HG03378 (cell line): ENCODE results near the gene KRTAP2-3.
"Not testable (repeated sequence)": the region's sequence is repeated elsewhere in the genome, so short reads cannot be mapped to it uniquely, and the experiment has no call there.

Source experiments
- ATAC-seq: cut with Tn5 transposase; IDR thresholded peaks from one replicate; pipeline ENCODE4 v1.9.1; 2021; ENCODE audit warnings: mild to moderate bottlenecking, moderate library complexity; ENCODE audit not compliant: unreplicated experiment

The KRTAP2-3 gene

DNA sequence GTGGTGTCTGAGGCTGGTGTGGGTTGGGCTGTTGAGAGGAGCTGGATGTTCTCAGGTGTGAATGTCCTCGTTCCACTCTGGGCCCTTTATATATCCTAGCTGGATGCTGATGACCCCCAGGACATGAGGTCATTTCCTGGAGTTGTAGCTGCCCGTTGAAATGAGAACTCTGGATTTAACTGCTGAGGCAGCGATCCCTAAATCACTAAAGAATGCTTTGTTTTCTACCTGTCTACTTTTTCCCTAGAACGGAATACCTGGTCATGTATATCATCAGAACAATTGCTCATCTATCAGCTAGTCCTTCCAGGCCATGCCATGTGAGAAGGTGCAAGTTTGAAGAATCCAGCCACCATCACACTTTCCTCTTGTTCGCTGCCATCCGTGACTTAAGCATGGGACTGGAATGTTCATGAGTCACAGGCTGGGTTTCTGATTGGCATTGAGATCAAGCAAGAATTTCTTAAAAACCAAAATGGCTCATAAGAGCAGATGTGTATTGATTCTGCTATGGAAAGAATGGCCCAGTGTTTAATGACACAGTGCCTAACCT is at the start of gene KRTAP2-3:
KRTAP2-3 (minus strand) TSS at position 63 of the 553 bp plus-strand sequence. CDS start 64 bp downstream, outside the sequence.
- no peak for ATAC-seq

DNA sequence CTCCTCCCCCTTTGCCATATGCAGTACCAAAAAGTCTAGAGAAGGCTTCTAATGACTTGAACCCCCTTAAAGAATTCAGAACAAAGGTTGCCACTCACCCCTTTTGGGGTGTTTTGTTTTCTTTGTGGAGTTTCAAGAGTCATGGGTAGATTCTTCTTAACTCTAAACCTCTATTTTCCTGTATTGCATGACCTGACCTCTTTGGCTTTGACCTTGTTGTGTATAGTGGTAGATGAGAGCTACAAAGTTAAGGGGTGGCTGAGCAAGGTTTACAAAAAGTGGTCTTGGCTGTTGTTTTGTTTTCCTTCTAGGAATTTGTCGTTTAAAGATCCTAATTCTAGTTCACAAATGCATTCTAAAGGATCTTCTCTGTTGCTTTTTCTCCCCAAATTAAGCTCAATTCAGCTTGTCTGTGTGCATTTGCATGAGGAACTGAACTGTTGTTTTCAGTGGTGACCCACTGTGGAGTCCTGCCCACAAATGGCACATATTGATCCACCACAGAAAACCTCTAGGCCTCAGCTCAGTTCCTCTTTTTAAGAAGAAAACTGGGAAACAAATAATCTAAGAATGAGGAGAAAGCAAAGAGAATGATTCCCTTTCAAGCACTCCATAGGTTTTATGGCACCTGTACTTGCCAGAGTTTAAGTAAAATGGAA is 48.9 kb upstream of the KRTAP2-3 start:
- not testable (repeated sequence) for ATAC-seq

- no peak for ATAC-seq
These were observed 48.1 kb upstream of the KRTAP2-3 start for GRCh38 chr17:41107941-41108450.

DNA sequence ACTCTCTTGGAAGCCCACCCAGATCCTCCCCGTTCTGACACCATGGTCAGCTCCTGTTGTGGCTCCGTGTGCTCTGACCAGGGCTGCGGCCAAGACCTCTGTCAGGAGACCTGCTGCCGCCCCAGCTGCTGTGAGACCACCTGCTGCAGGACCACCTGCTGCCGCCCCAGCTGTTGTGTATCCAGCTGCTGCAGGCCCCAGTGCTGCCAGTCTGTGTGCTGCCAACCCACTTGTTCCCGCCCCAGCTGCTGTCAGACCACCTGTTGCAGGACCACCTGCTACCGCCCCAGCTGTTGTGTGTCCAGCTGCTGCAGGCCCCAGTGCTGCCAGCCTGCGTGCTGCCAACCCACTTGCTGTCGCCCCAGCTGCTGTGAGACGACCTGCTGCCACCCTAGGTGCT is 45.4 kb upstream of the KRTAP2-3 start, which contains the start of gene KRTAP4-9:
KRTAP4-9 (plus strand) TSS at position 43 of the 400 bp plus-strand sequence; CDS start at position 43, 0 bp downstream.
- not testable (repeated sequence) for ATAC-seq

DNA sequence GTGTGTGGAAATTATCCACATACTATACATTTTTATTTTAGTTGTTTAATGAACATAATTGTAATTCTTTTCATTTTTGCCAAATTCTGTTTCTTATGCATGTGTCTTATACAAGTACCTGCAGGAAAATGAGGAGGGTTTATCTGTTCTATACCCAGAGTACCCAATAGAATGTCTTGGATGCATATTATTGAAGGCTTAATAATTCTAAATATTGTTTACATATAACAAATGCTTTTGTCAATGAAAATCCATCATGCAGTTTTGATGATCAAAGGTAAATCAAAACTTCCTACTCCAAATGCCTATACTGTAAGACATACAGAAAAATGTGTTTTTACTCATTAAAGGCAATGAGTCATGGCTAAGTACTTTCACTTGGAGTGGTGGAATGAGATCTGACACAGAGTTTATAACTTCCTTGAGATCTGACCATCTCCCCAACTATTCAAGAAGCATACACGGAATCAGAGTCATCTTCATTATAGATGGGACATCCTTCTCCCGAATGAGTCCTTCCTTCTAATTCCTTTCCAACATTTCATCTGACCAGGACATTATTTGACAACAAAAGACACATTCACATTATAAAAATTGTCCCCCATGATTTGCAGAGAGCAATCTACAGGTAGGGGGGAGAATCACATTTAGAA is 44.6 kb upstream of the KRTAP2-3 start:
- ATAC-seq: not testable (repeated sequence)

DNA sequence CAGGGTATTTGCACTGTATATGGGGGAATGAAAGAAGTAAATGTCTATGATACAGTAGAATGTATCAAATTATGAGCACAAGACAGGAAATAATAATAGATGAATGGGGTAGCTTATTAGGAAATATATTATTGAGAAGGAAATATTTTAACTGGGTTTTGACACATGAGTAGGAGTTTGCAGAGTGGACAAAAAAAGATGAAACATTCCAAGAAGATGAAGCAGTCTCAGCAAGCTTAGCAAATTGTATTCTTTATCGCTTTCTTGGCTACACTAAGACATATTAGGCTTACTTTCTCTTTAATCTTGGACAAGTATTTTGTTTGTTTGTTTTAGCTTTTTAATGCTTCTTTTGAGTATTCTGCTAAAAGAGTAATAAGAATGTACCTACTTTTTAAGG is 44.0 kb upstream of the KRTAP2-3 start:
- ATAC-seq: no peak

DNA sequence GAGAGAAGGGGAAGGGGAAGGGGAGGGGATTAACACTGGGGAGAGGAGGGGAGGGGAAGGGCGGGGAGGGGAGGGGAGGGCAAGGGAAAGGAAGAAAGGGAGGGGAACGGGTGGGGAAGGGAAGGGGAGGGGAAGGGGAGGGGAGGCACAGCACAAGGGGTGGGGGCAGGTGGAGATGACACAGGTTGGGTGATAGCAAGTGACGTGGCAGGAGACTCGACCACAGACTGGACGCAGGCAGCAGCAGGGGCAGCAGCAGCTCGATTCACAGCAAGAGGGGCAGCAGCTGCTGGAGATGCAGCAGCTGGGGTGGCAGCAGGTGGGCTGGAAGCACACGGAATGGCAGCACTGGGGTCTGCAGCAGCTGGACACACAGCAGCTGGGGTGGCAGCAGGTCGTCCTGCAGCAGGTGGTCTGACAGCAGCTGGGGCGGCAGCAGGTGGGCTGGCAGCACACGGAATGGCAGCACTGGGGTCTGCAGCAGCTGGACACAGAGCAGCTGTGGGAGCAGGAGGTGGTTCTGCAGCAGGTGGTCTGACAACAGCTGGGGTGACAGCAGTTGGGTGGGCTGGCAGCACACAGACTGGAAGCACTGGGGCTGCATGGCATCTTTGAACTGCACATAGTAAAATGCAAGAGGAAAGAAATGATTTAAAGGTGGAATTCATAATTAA is 41.8 kb upstream of the KRTAP2-3 start, which contains the start of gene KRTAP4-16:
KRTAP4-16 (minus strand) TSS at position 624 of the 674 bp plus-strand sequence; CDS start at position 624, 0 bp downstream.
- no peak for ATAC-seq

GRCh38 chr17:41099682-41100480 is 40.0 kb upstream of the KRTAP2-3 start:
- not testable (repeated sequence) for ATAC-seq

GRCh38 chr17:41098481-41098880 is 38.6 kb upstream of the KRTAP2-3 start:
- no peak for ATAC-seq

- no peak for ATAC-seq
These were observed 38.1 kb upstream of the KRTAP2-3 start, which contains the start of gene KRTAP4-8 for GRCh38 chr17:41098042-41098441. Gene KRTAP4-8, minus strand, starts transcription at chr17:41098142. Its CDS starts 58 bp downstream, at chr17:41098084.

DNA sequence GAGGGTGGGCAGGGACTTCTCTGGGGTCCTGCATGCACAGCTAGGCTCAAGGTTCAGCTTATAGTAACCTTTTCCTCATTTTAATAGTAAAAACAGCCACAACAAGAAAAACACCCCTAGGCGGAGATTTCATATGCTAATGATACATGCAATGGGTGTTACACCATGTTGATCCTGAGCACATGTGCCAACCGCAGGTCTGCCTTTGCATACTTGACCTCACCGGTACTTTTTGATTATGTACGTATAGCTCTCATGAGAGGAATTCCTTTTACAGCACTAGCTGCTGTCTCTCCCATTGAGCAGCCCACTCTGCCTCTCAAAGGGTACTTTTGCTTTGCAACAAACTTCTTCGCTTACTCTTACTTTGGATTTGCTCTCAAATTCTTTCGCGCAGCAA is 36.1 kb upstream of the KRTAP2-3 start:
- ATAC-seq: no peak

DNA sequence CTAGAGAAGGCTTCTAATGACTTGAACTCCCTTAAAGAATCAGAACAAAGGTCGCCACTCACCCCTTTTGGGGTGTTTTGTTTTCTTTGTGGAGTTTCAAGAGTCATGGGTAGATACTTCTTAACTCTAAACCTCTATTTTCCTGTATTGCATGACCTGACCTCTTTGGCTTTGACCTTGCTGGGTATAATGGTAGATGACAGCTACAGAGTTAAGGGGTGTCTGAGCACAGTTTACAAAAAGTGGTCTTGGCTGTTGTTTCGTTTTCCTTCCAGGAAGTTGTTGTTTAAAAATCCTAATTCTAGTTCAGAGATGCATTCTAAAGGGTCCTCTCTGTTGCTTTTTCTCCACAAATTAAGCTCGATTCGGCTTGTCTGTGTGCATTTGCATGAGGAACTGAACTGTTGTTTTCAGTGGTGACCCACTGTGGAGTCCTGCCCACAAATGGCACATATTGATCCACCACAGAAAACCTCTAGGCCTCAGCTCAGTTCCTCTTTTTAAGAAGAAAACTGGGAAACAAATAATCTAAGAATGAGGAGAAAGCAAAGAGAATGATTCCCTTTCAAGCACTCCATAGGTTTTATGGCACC is 28.9 kb upstream of the KRTAP2-3 start:
- not testable (repeated sequence) for ATAC-seq

GRCh38 chr17:41084100-41084856 is 24.4 kb upstream of the KRTAP2-3 start, which contains the start of gene KRTAP4-7:
Gene KRTAP4-7, plus strand, starts transcription at chr17:41084150. Its CDS starts 57 bp downstream, at chr17:41084207.
- not testable (repeated sequence) for ATAC-seq

- ATAC-seq: not testable (repeated sequence)
These were observed 23.5 kb upstream of the KRTAP2-3 start for GRCh38 chr17:41083427-41083826.

GRCh38 chr17:41082626-41083025 is 22.7 kb upstream of the KRTAP2-3 start:
- ATAC-seq: no peak

GRCh38 chr17:41076788-41077187 is 16.9 kb upstream of the KRTAP2-3 start:
- ATAC-seq: no peak

- no peak for ATAC-seq
These were observed 13.8 kb upstream of the KRTAP2-3 start for GRCh38 chr17:41073676-41074075.

- no peak for ATAC-seq
These were observed 11.9 kb upstream of the KRTAP2-3 start for GRCh38 chr17:41071606-41072360.
